Measurements from ENCODE around the gene TMEM94. TPM values are rescaled to one million over a fixed set of nuclear protein-coding genes. Genes with fewer than 3 reads are reported as not detected.

The TMEM94 gene
- total and polyA plus RNA-seq, 2 of the 4 experiments (the other 2 are of a cell fraction) = 8.4 to 64.7 TPM

DNA sequence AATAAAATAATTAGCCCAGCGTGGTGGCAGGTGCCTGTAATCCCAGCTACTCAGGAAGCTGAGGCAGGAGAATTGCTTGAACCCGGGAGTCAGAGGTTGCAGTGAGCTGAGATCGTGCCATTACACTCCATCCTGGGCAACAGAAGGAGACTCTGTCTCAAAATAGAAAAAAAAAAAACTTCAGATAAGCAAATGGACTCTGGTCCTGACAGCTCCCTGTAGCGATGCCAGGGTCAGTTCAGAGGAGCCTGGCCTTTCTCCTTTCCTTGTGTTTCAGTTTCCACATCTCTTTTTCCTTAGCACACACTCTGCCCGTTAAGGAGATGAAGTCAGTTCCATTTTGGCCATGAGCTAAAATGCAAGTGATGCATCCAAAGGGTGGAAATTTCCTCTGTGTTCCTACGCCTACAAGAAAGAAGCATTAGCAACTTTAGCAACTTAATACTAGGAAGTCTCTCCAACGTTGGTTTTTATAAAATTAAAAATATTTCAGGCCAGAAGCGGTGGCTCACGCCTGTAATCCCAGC lies 39.3 kb upstream of the TMEM94 start:
- H4K8ac ChIP-seq (ENCODE audit: low read depth in 2 of 2, low read length in 2 of 2) = no peak overlapping the region
- no peak overlapping the region for H4K91ac ChIP-seq (ENCODE audit: insufficient read depth, low read depth, low read length)
- H3K4ac ChIP-seq (ENCODE audit: low read depth, low read length) = no peak overlapping the region
- H3K36me3 ChIP-seq (ENCODE audit: control insufficient read depth, insufficient read depth, low read length) = no peaks in the 10 kb centered on the region
- no peak overlapping the region for H2AK5ac ChIP-seq (ENCODE audit: low read depth, low read length)
- intact Hi-C loops (cut with micrococcal nuclease) = no loop called here
- no peak overlapping the region for H3K9ac ChIP-seq (ENCODE audit: low read depth, low read length)
- peaks cover 7% of the 10 kb centered on the region for H3K27me3 ChIP-seq (ENCODE audit: control insufficient read depth, insufficient read depth, low read length)
- no peaks in the 10 kb centered on the region for H3K9me3 ChIP-seq (ENCODE audit: control insufficient read depth, insufficient read depth, low read length)
- H2BK120ac ChIP-seq (ENCODE audit: low read depth, low read length) = no peak overlapping the region
- H2BK5ac ChIP-seq (ENCODE audit: low read depth, low read length, poor library complexity, severe bottlenecking) = no peak overlapping the region
- no CpG with 5 or more reads among the region's 9 CpGs for WGBS, 2 experiments (ENCODE audit: extremely low coverage in 2 of 2, insufficient read length in 1 of 2)
- no peak overlapping the region for H2BK15ac ChIP-seq (ENCODE audit: low read depth, low read length)
- no peak overlapping the region for H3K23ac ChIP-seq (ENCODE audit: low read depth, low read length)
- H3K9me1 ChIP-seq (ENCODE audit: insufficient read depth, low read length) = no peaks in the 10 kb centered on the region
- H2AK9ac ChIP-seq (replicated peaks; ENCODE audit: low read depth, low read length, poor library complexity) = no peak overlapping the region
- H3K4me3 ChIP-seq (ENCODE audit: insufficient read depth, low read depth, low read length) = no peak overlapping the region
- ChIA-PET CTCF (no interaction called here), POLR2A (ENCODE audit: unreplicated experiment) (no interaction called here)
- ATAC-seq (ENCODE audit: low read depth) (no peak), DNase-seq (no peak)
- H4K5ac ChIP-seq (ENCODE audit: low read depth, low read length) = no peak overlapping the region
- H3K27ac ChIP-seq (ENCODE audit: insufficient read depth, low read length) = no peak overlapping the region
- H3K18ac ChIP-seq (ENCODE audit: low read depth, low read length) = no peak overlapping the region
- H3K56ac ChIP-seq (ENCODE audit: extremely low read depth, insufficient read depth, low read length) = no peak overlapping the region
- no peak overlapping the region for H3K4me2 ChIP-seq (ENCODE audit: low read depth, low read length)
- no TSS peak for BruUV-seq (replicated peaks)
- in situ Hi-C loops (cut with MboI; ENCODE audit: low sequenced_read_pairs) = loop anchor here (25.0 kb wide), 1 partner anchor 355 kb away; no protein-coding TSS in a partner anchor
- no peak for TF ChIP-seq RFX5 (IDR thresholded peaks at IDR 0.05; ENCODE audit: low read depth, low read length)
- TF ChIP-seq FOS (IDR thresholded peaks at IDR 0.05; ENCODE audit: low read depth, low read length) = no peak
- TF ChIP-seq, protein P1, sequence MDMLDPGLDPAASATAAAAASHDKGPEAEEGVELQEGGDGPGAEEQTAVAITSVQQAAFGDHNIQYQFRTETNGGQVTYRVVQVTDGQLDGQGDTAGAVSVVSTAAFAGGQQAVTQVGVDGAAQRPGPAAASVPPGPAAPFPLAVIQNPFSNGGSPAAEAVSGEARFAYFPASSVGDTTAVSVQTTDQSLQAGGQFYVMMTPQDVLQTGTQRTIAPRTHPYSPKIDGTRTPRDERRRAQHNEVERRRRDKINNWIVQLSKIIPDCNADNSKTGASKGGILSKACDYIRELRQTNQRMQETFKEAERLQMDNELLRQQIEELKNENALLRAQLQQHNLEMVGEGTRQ (IDR thresholded peaks at IDR 0.05; ENCODE audit: low read depth, low read length) = no peak
- TF ChIP-seq MXI1 (IDR thresholded peaks at IDR 0.05; ENCODE audit: borderline replicate concordance, low read depth, low read length) = no peak
- no peak for TF ChIP-seq RAD21 (IDR thresholded peaks at IDR 0.05; ENCODE audit: low read length)
- TF ChIP-seq CHD1 (IDR thresholded peaks at IDR 0.05; ENCODE audit: low read depth, low read length) = no peak
- TF ChIP-seq CEBPB (IDR thresholded peaks at IDR 0.05; ENCODE audit: low read depth, low read length) = no peak
- TF ChIP-seq NFE2L2 (IDR thresholded peaks at IDR 0.05; ENCODE audit: low read depth, low read length) = no peak
- no peak for TF ChIP-seq BHLHE40 (IDR thresholded peaks at IDR 0.05; ENCODE audit: low read depth, low read length)
- TF ChIP-seq, protein P2, sequence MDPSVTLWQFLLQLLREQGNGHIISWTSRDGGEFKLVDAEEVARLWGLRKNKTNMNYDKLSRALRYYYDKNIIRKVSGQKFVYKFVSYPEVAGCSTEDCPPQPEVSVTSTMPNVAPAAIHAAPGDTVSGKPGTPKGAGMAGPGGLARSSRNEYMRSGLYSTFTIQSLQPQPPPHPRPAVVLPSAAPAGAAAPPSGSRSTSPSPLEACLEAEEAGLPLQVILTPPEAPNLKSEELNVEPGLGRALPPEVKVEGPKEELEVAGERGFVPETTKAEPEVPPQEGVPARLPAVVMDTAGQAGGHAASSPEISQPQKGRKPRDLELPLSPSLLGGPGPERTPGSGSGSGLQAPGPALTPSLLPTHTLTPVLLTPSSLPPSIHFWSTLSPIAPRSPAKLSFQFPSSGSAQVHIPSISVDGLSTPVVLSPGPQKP (IDR thresholded peaks at IDR 0.05; ENCODE audit: borderline replicate concordance, low read depth, low read length) = no peak
- TF ChIP-seq RCOR1 (IDR thresholded peaks at IDR 0.05; ENCODE audit: insufficient replicate concordance, low read length) = no peak
- TF ChIP-seq, protein P3, sequence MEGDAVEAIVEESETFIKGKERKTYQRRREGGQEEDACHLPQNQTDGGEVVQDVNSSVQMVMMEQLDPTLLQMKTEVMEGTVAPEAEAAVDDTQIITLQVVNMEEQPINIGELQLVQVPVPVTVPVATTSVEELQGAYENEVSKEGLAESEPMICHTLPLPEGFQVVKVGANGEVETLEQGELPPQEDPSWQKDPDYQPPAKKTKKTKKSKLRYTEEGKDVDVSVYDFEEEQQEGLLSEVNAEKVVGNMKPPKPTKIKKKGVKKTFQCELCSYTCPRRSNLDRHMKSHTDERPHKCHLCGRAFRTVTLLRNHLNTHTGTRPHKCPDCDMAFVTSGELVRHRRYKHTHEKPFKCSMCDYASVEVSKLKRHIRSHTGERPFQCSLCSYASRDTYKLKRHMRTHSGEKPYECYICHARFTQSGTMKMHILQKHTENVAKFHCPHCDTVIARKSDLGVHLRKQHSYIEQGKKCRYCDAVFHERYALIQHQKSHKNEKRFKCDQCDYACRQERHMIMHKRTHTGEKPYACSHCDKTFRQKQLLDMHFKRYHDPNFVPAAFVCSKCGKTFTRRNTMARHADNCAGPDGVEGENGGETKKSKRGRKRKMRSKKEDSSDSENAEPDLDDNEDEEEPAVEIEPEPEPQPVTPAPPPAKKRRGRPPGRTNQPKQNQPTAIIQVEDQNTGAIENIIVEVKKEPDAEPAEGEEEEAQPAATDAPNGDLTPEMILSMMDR (conservative IDR thresholded peaks at IDR 0.05; ENCODE audit: low read depth, low read length) = no peak
- TF ChIP-seq MAFK (IDR thresholded peaks at IDR 0.05; ENCODE audit: low read depth, low read length) = no peak
- TF ChIP-seq POLR2A (IDR thresholded peaks at IDR 0.05; ENCODE audit: low read depth, low read length) = no peak
- no peak for TF ChIP-seq MAZ (IDR thresholded peaks at IDR 0.05; ENCODE audit: borderline replicate concordance, low read depth, low read length)
- TF ChIP-seq SMC3 (IDR thresholded peaks at IDR 0.05; ENCODE audit: low read depth, low read length) = no peak
- no peak overlapping the region for H2AFZ ChIP-seq (replicated peaks; ENCODE audit: low read length, poor library complexity)
- no peak overlapping the region for H3K14ac ChIP-seq (replicated peaks; ENCODE audit: low read depth, low read length)
- no peaks in the 10 kb centered on the region for H3K4me1 ChIP-seq (ENCODE audit: control insufficient read depth, insufficient read depth, low read length)
- dilution Hi-C loops (cut with HindIII; ENCODE audit: low sequenced_read_pairs, unreplicated experiment) = no loop called here
- no peak overlapping the region for H2BK20ac ChIP-seq (ENCODE audit: low read depth, low read length)
- no peaks in the 10 kb centered on the region for H3K79me1 ChIP-seq (ENCODE audit: low read depth in 1 of 2, low read length in 2 of 2)
- H4K20me1 ChIP-seq (ENCODE audit: insufficient read depth, low read length) = no peaks in the 10 kb centered on the region

All from IMR-90 (cell line).